Measurements from ENCODE around the gene PIK3C3.

The PIK3C3 gene

DNA sequence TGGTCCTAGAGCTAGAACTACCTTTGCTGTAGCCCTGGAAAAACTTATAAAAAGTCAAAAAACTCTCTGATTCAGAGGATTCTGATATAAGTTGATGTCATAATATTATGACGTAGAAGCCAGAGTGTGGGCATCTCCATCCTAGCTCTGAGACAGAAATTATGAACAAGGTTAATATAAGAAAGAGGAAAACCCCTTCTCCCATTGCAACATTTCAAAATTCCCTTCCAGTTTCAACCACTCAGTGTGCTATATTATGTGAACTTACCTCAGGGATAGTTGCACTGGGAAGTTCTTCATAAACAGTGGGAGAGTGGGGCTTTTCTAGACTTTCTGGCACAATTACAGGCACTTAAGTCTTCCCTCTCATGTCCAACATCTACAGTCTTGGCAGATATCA lies 171.6 kb downstream of the PIK3C3 start:
- TF ChIP-seq, protein P1, sequence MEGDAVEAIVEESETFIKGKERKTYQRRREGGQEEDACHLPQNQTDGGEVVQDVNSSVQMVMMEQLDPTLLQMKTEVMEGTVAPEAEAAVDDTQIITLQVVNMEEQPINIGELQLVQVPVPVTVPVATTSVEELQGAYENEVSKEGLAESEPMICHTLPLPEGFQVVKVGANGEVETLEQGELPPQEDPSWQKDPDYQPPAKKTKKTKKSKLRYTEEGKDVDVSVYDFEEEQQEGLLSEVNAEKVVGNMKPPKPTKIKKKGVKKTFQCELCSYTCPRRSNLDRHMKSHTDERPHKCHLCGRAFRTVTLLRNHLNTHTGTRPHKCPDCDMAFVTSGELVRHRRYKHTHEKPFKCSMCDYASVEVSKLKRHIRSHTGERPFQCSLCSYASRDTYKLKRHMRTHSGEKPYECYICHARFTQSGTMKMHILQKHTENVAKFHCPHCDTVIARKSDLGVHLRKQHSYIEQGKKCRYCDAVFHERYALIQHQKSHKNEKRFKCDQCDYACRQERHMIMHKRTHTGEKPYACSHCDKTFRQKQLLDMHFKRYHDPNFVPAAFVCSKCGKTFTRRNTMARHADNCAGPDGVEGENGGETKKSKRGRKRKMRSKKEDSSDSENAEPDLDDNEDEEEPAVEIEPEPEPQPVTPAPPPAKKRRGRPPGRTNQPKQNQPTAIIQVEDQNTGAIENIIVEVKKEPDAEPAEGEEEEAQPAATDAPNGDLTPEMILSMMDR (conservative IDR thresholded peaks at IDR 0.05), result no peak
- TF ChIP-seq ZFX (IDR thresholded peaks at IDR 0.05), result no peak

GRCh38 chr18:42131066-42131929 lies 176.3 kb downstream of the PIK3C3 start:
- no peak for TF ChIP-seq ZFX (IDR thresholded peaks at IDR 0.05)
- TF ChIP-seq, protein P1 (conservative IDR thresholded peaks at IDR 0.05), result no peak
- H3K27ac ChIP-seq, result no peak overlapping the region

More for the DNA sequence above, 171.6 kb downstream of the PIK3C3 start:
- H3K27ac ChIP-seq, result no peak overlapping the region

- TF ChIP-seq, protein P1 (conservative IDR thresholded peaks at IDR 0.05), result no peak
- TF ChIP-seq ZFX (IDR thresholded peaks at IDR 0.05), result no peak
- no peak overlapping the region for H3K27ac ChIP-seq
These were observed 176.9 kb downstream of the PIK3C3 start for GRCh38 chr18:42131930-42132244.
